Measurements from ENCODE around the gene NPPA. TPM values are rescaled to one million over a fixed set of nuclear protein-coding genes. Genes with fewer than 3 reads are reported as not detected.
"Not testable (repeated sequence)": the region's sequence is repeated elsewhere in the genome, so short reads cannot be mapped to it uniquely, and the experiment has no call there.

Gene NPPA
- total RNA-seq, 1 experiment from 2014 or later = not detected

DNA sequence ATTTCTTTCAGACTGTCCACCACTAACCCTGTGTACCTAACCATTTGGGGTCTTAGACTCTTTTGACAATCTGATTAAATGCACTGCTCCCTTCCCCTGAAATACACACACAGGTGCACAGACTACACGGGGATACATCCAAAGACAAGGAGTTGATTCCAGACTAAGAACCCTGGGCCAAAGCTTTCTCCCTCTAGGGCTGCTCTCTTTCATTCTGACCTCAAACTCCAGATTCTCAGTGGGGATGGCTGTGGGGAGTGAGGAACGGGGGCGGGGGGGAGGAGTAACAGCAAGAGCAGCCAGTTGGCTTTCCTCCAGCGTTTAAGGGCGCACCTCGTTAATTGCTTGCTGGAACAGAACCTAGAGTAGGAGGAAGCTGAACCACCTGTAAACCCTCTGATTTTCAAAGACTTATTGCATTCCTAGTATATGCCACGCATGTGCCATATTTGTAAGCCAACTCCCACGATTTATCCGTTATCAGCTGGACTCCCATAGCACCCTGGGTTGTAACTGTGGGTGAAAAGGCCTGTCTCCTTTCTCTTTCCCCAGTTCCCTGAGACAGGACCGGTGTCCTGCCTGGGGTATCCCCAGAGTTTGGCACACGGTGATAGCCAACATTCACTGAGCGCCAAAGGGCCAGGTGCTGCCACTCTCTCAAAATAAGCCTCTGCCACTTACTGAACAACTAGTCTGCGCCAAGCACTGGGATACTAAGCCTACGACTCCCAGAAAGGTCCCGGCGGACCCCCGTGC is 42.7 kb downstream of the NPPA start:
- no peak overlapping the region for H2AK5ac ChIP-seq (ENCODE audit: insufficient read length, low read length)
- no peak overlapping the region for H4K8ac ChIP-seq (replicated peaks; ENCODE audit: insufficient read length, low read depth, low read length)
- H2BK20ac ChIP-seq (ENCODE audit: low read depth, low read length, poor library complexity, severe bottlenecking) = no peak overlapping the region
- peaks cover 27 to 46% (median 36%) of the 10 kb centered on the region in 3 experiments for H3K36me3 Mint-ChIP-seq (ENCODE audit: insufficient read depth in 1 of 3, low read depth in 3 of 3)
- no peak overlapping the region for H2BK12ac ChIP-seq (ENCODE audit: insufficient read length, low read depth, low read length)
- no CpG with 5 or more reads among the region's 17 CpGs for WGBS (ENCODE audit: extremely low coverage, insufficient read length, low lambda C conversion rate)
- H2BK15ac ChIP-seq (ENCODE audit: low read depth, low read length) = no peak overlapping the region
- no peak overlapping the region for H3K23ac ChIP-seq (ENCODE audit: insufficient read length, low read depth, low read length)
- H3K79me2 ChIP-seq (ENCODE audit: insufficient read depth, low read length) = peaks cover 7% of the 10 kb centered on the region; the same call in 1 of the 2 replicates
- no peak overlapping the region for H2BK120ac ChIP-seq (ENCODE audit: low read depth, low read length, poor library complexity, severe bottlenecking)
- H2BK5ac ChIP-seq (ENCODE audit: insufficient read length, low read length) = no peak overlapping the region
- H3K9me3 ChIP-seq (ENCODE audit: control insufficient read depth, low read depth, low read length) = no peaks in the 10 kb centered on the region
- no peak overlapping the region for H3T11ph ChIP-seq (ENCODE audit: low read length)
- peaks cover 13% of the 10 kb centered on the region for H3K23me2 ChIP-seq (ENCODE audit: insufficient read length, low read depth, low read length, poor library complexity, severe bottlenecking)
- H3K27me3 ChIP-seq (ENCODE audit: insufficient read depth, low read length) = no peaks in the 10 kb centered on the region
- no peak for DNase-seq
- no peaks in the 10 kb centered on the region; the same call in 1 of the 2 replicates for H3K27me3 Mint-ChIP-seq (ENCODE audit: low read depth)
- peak overlapping the region; percentile 98 to 99 for H3K4me3 Mint-ChIP-seq
- no peak overlapping the region for H3K56ac ChIP-seq (ENCODE audit: insufficient read length, low read depth, low read length)
- peak overlapping the region; percentile 70 for H3K9ac ChIP-seq (ENCODE audit: extremely low read depth, insufficient read length, low read length)
- no peaks in the 10 kb centered on the region for H4K20me1 ChIP-seq (ENCODE audit: control insufficient read depth, insufficient read depth, insufficient read length)
- no peak overlapping the region for H4K91ac ChIP-seq (ENCODE audit: insufficient read length, low read depth, low read length)
- H4K5ac ChIP-seq (ENCODE audit: insufficient read length, low read depth, low read length) = no peak overlapping the region
- no peaks in the 10 kb centered on the region for H3K9me3 Mint-ChIP-seq
- H3K4me1 Mint-ChIP-seq = peaks cover 36 to 48% of the 10 kb centered on the region in 2 experiments
- no peak overlapping the region for H3K4ac ChIP-seq (ENCODE audit: low read depth, low read length)
- H3K4me2 ChIP-seq (ENCODE audit: insufficient read depth, insufficient read length, low read length) = peak overlapping the region; percentile 92
- TF ChIP-seq, protein P1, sequence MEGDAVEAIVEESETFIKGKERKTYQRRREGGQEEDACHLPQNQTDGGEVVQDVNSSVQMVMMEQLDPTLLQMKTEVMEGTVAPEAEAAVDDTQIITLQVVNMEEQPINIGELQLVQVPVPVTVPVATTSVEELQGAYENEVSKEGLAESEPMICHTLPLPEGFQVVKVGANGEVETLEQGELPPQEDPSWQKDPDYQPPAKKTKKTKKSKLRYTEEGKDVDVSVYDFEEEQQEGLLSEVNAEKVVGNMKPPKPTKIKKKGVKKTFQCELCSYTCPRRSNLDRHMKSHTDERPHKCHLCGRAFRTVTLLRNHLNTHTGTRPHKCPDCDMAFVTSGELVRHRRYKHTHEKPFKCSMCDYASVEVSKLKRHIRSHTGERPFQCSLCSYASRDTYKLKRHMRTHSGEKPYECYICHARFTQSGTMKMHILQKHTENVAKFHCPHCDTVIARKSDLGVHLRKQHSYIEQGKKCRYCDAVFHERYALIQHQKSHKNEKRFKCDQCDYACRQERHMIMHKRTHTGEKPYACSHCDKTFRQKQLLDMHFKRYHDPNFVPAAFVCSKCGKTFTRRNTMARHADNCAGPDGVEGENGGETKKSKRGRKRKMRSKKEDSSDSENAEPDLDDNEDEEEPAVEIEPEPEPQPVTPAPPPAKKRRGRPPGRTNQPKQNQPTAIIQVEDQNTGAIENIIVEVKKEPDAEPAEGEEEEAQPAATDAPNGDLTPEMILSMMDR (conservative IDR thresholded peaks at IDR 0.05) = no peak
- H3K27ac ChIP-seq (ENCODE audit: insufficient read length, low read depth, low read length) = no peak overlapping the region
- no peaks in the 10 kb centered on the region for H3K79me1 ChIP-seq (ENCODE audit: insufficient read depth, low read depth, low read length, poor library complexity, severe bottlenecking)
- H3K4me1 ChIP-seq (ENCODE audit: insufficient read depth, low read length) = peaks cover 3% of the 10 kb centered on the region; the same call in 1 of the 2 replicates
- H3K18ac ChIP-seq (ENCODE audit: insufficient read length, low read depth, low read length) = no peak overlapping the region
- no peak overlapping the region for H2AFZ ChIP-seq (ENCODE audit: low read length)
- H3K14ac ChIP-seq (ENCODE audit: insufficient read depth, low read length) = no peak overlapping the region; the same call in 1 of the 2 replicates
- peak overlapping the region in 2 of 3 experiments; percentile 85 to 89; a peak in 5 of 7 replicates for H3K27ac Mint-ChIP-seq

DNA sequence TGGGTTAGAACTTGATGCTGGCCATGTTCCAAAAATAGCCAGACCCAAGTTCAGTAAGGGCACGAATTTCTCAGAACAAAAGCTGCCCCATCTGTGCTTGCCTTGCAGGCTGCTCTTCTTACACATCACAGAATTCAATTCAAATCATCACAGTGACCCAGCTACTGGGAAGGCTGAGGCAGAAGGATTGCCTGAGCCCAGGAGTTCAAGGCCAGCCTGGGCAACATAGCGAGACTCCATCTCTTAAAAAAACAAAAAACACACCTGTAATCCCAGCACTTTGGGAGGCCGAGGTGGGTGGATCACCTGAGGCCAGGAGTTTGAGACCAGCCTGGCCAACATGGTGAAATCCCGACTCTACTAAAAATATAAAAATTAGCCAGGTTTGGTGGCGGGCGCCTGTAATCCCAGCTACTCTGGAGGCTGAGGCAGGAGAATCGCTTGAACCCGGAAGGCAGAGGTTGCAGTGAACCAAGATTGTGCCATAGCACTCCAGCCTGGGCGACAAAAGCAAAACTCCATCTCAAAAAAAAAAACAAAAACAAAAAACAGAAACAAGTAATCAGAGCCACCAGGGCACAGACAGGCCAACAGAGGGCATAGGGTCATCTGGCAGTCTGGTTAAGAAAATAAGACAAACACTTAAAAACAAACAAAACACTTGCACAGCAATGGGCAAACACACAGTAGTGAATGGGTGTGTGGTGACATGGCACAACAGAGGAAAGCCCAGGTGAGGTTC is 43.5 kb downstream of the NPPA start:
- not testable (repeated sequence) for H3K9me3 ChIP-seq (ENCODE audit: control insufficient read depth, low read depth, low read length); H2AFZ ChIP-seq (ENCODE audit: low read length); H3K18ac ChIP-seq (ENCODE audit: insufficient read length, low read depth, low read length); H2AK5ac ChIP-seq (ENCODE audit: insufficient read length, low read length); H4K5ac ChIP-seq (ENCODE audit: insufficient read length, low read depth, low read length); H3K79me1 ChIP-seq (ENCODE audit: insufficient read depth, low read depth, low read length, poor library complexity, severe bottlenecking); H3K27me3 ChIP-seq (ENCODE audit: insufficient read depth, low read length); DNase-seq; H4K8ac ChIP-seq (replicated peaks; ENCODE audit: insufficient read length, low read depth, low read length); H3K79me2 ChIP-seq (ENCODE audit: insufficient read depth, low read length); H3K56ac ChIP-seq (ENCODE audit: insufficient read length, low read depth, low read length); H2BK15ac ChIP-seq (ENCODE audit: low read depth, low read length); H3K4ac ChIP-seq (ENCODE audit: low read depth, low read length); H3K27ac ChIP-seq (ENCODE audit: insufficient read length, low read depth, low read length); H4K91ac ChIP-seq (ENCODE audit: insufficient read length, low read depth, low read length); H3K14ac ChIP-seq (ENCODE audit: insufficient read depth, low read length); H3T11ph ChIP-seq (ENCODE audit: low read length); H3K23ac ChIP-seq (ENCODE audit: insufficient read length, low read depth, low read length); H3K27me3 Mint-ChIP-seq (ENCODE audit: low read depth); H2BK12ac ChIP-seq (ENCODE audit: insufficient read length, low read depth, low read length); H4K20me1 ChIP-seq (ENCODE audit: control insufficient read depth, insufficient read depth, insufficient read length); H2BK5ac ChIP-seq (ENCODE audit: insufficient read length, low read length); H2BK120ac ChIP-seq (ENCODE audit: low read depth, low read length, poor library complexity, severe bottlenecking); H2BK20ac ChIP-seq (ENCODE audit: low read depth, low read length, poor library complexity, severe bottlenecking); H3K4me1 ChIP-seq (ENCODE audit: insufficient read depth, low read length); H3K9me3 Mint-ChIP-seq
- Mint-ChIP-seq H3K36me3 (ENCODE audit: insufficient read depth in 1 of 3, low read depth in 3 of 3) (peaks cover 23 to 46% (median 36%) of the 10 kb centered on the region in 3 experiments), H3K4me1 (peaks cover 36 to 48% of the 10 kb centered on the region in 2 experiments), H3K4me3 (peak overlapping the region; percentile 98 to 99), H3K27ac (peak overlapping the region; percentile 91 to 94 (median 94); a peak in 6 of 7 replicates)
- Histone ChIP-seq H3K4me2 (ENCODE audit: insufficient read depth, insufficient read length, low read length) (peak overlapping the region; percentile 92), H3K9ac (ENCODE audit: extremely low read depth, insufficient read length, low read length) (peak overlapping the region; percentile 6), H3K23me2 (ENCODE audit: insufficient read length, low read depth, low read length, poor library complexity, severe bottlenecking) (peaks cover 13% of the 10 kb centered on the region)
- no CpG with 5 or more reads among the region's 9 CpGs for WGBS (ENCODE audit: extremely low coverage, insufficient read length, low lambda C conversion rate)

Data from H9 (cell line).